Stimulated activated CD4-positive, alpha-beta T cell treated with anti-CD3 and anti-CD28 coated beads, Interleukin-2, amount 100 ng/mL, for 48 hours (primary cell): ENCODE measurements around the gene STRIP1.

ENCODE experiments used
- DNase-seq, 2 donors: peaks; one replicate each; pipeline ENCODE4 v3.0.0-alpha.2; 2020

STRIP1 gene

DNA sequence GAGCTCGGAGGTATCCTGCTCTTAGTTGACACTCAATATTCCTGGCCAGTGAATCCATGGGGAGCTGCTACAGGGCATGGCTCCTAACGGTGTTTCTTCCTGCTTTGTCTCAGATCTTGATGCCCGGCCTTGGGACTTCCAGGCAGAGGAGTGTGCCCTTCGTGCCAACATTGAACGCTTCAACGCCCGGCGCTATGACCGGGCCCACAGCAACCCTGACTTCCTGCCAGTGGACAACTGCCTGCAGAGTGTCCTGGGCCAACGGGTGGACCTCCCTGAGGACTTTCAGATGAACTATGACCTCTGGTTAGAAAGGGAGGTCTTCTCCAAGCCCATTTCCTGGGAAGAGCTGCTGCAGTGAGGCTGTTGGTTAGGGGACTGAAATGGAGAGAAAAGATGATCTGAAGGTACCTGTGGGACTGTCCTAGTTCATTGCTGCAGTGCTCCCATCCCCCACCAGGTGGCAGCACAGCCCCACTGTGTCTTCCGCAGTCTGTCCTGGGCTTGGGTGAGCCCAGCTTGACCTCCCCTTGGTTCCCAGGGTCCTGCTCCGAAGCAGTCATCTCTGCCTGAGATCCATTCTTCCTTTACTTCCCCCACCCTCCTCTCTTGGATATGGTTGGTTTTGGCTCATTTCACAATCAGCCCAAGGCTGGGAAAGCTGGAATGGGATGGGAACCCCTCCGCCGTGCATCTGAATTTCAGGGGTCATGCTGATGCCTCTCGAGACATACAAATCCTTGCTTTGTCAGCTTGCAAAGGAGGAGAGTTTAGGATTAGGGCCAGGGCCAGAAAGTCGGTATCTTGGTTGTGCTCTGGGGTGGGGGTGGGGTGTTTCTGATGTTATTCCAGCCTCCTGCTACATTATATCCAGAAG, 19.4 kb downstream of the STRIP1 start:
- DNase-seq, result peak; percentile 74 to 79

- no peak for DNase-seq
Measured at GRCh38 chr1:110055493-110056284, 21.3 kb downstream of the STRIP1 start.

DNA sequence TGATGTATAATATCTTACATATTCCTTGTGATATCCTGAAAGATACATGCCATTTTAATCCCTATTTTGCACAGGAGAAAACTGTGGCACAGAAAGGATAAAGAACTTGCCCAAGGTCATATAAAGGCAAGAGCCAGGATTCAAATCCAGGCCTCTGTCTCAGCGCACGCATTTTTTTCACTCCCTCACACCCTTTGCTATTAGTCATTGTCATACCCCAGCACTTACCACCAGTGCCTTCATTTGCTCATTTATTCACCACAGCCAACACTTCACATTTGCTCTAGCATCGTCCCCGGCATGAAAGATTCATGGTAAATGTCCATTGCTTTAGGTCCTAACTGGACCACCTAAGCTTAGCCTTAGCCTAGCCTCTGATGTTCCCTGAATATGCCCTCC, 21.9 kb downstream of the STRIP1 start:
- no peak for DNase-seq

DNA sequence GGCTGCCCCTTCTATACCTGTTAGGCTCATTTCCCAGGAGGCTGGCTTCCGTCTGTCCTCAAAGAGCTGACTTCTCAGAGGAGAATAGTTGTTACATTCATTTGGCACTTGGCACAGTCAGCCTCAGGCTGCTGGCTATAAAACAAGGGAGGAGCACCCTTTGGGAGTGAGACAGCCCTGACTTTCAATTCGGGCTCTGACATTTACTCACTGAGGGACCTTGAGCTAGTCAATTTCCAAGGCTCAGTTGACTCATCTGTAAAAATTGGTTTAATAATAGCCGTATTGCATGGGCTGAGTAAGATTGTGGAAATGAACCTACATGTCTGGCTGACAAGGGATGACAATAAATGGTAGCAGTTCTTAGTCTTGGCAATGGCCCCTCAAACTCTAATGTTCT, 22.4 kb downstream of the STRIP1 start:
- no peak for DNase-seq

- DNase-seq, result no peak
Measured at GRCh38 chr1:110057963-110058518, 23.6 kb downstream of the STRIP1 start.

GRCh38 chr1:110058591-110058990, 24.2 kb downstream of the STRIP1 start:
- DNase-seq, result no peak

- no peak for DNase-seq
Measured at GRCh38 chr1:110059133-110059863, 24.9 kb downstream of the STRIP1 start.

DNA sequence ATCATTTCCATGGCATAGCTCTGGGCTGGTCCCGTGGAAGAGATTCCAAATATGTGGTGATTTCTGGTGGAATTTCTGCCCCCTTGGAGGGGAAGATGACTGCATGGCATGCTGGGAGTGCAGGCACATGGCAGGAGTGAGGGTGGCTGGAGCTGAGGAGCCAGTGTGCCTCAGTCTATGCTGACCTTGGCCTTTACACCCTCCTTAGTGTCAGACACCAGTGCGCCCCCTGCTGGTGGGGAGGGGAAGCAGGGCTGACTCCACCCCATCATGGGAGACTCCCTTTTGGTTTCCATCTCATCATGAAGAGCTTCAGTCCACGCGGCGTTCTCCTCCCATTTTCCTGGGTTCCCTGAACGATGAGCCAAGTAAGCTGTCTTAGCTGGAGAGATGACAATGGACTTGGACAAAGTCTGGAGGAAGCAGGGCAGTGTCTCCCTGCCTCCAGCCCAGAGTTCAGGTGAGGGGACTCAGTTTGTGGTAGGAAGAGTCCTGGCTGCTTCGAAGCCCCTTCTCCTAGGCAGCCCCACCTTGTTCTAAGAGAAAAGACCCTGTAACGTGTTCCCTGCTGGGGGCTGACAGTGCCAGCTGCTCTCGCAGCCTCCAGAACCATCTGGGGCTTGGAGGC, 25.7 kb downstream of the STRIP1 start:
- peak; percentile 74 to 85 for DNase-seq

- DNase-seq, result no peak
Measured at GRCh38 chr1:110060662-110061060, 26.2 kb downstream of the STRIP1 start.

- no peak for DNase-seq
Measured at GRCh38 chr1:110061341-110061740, 26.9 kb downstream of the STRIP1 start.

DNA sequence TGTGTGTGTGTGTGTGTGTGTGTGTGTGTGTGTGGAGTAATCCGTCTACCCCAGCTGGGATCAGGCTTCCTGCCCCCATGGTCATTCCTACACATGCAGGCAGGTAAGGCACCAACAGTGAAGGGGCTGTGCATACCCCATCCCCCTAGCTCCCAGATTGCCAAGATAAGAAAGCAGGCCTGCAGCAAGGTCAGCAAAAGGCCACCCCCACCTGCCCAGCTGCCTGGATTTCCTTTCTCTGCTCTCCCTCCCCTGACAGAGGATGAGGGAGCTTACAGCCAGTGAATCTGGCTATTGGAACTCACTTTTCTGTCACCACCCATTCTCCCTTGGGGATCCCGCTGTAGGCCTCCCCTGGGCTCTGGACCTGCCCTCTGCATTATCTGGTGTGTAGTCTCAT, 28.2 kb downstream of the STRIP1 start:
- no peak for DNase-seq

GRCh38 chr1:110063781-110064180, 29.4 kb downstream of the STRIP1 start:
- no peak for DNase-seq

DNA sequence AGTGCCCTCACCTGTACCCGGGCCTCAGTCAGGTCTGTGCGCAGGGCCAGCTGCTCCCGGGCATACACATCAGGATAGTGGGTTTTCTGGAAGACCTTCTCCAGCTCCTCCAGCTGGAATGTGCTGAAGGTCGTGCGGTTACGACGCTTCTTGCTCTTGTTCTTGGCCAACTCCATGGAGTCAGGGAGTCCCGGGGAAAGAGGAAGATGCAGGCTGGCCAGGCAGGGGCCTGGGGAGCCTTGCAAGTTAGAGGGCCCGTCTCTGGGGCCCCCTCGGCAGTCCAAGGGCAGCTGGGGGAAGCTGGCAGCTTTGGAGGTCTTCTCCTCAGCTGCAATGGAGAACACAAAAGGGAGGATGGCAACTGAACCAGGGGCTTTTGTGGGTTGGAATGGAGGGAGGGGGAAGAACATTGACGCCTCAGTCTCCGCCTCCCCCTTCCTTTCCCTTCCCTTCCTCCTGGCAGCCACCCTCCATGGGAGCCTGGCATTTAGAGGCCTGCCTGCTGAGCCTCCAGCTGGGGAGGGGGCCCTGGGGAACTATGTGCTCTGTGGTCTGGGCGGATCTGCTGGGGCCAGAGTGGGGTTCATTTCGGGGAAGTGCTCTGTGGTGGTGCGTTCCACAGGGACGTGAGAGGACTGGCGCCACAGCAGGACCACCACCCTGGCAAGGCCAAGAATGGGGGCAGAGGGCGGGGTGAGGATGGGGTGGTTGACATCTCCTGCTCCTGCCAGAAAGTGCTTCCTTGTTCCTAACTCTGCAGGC, 30.3 kb downstream of the STRIP1 start:
- no peak for DNase-seq

DNA sequence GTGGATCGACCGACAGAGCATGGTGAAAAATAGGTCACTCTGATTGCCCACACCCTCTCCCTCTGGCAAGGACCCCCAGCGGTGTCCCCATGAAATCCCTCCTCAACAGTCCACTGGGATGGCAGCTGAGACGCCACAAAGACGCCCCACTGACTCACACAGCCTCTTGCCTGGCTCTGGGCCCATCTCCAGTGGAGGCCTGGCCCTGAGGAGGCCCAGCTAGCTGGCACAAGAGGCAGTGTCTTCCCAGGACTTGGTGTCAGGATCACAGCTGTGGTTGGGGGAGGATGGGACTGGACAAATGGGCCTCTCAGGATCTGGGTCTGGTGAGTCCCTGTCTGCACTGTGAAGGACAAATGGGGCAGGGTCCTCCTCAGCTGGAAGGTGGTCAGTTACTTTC, 31.4 kb downstream of the STRIP1 start:
- DNase-seq, result no peak

- DNase-seq, result no peak
Measured at GRCh38 chr1:110067479-110067892, 33.1 kb downstream of the STRIP1 start.

DNA sequence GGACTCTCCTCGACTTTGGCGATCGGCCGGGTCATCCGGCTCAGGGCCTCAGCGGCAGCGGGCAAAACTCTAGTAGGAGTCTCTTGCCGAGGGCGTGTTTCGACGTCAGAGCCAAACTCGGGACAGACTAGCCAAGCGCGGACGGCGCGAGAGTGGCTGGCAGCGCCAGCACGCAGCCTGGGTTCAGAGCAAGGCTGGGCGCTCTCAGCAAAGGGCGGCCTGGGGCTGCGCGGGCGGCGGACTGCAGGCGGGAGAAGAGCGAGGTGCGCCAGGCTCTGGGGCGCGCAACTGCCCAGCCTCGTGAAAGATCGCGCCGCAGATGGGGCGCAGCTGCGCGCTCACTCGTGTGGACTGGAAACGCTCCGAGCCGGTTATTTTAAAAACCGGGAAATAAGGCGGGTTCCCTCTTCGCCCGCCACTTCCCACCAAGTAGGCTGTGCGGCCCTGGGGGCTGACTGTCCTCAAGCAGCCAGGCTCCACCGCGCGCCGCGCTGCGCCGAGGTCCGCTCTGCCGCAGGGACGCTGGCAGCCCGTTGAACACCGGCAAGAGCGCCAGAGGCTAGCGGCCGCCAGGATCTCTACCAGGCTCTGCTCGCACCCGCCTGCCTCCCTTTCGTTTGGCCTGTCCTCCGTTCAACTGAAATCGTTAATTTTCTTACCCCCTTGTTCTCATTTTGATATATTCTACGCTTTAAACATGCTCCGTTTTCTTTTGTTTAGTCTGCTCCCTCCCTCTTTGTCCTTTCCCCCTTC, 33.6 kb downstream of the STRIP1 start:
- DNase-seq, result no peak

DNA sequence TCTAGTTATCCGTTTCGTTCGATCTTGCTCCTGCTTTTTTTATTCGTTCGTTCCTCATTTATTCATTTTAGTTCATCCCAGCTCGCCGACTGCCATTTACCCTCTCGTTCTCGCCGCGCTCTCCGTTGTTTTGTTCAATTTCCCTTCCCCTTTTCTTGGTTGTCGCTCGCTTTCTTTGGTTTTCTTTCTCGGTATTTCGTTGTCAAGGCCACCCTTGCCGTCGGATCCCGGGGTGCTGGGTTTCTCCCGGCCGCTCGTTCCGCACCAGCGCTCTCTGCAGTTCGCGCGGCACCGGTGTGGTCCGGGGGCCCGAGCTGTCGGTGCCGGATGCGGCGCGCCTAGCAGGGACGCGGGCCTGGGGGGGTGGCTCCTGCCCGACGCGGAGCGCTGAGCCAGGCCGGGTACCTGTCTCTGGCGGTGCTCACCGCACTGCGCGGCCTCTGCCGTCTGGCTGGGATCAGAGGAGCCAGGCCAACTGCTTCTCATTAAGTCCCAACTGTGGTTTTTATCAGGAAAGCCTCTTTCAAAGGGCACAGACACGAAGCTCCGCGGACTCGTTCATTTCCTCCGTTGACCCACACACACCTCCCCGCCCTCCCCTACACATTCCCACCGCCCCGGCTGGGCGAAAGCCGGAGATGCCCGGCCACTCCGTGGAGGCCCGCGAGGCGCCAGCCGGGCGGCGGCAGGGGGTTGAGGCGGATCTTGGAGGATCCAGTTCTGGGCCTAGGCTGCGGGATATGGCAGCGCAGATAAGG, 34.4 kb downstream of the STRIP1 start:
- DNase-seq, result peak in 1 of 2 donors; percentile 24

GRCh38 chr1:110069404-110070281, 35.2 kb downstream of the STRIP1 start:
- DNase-seq, result no peak

GRCh38 chr1:110070282-110070669, 35.9 kb downstream of the STRIP1 start:
- no peak for DNase-seq
